Stomach smooth muscle (tissue), 2 donors: ENCODE results near the gene MAP3K10.

Experiments used
- H3K27ac ChIP-seq: one replicate; pipeline ENCODE4 v1.7.0; 2013; ENCODE audit warnings: mild to moderate bottlenecking, low read length, inconsistent platforms
- H3K27me3 ChIP-seq, 2 donors: one replicate each; pipeline ENCODE4 v1.7.0; 2013; ENCODE audit warnings: low read length in 2 of 2; ENCODE audit not compliant: insufficient read depth in 2 of 2, control insufficient read depth in 1 of 2
- H3K36me3 ChIP-seq, 2 donors: one replicate each; pipeline ENCODE4 v1.7.0; 2013; ENCODE audit warnings: low read length in 2 of 2; ENCODE audit not compliant: control insufficient read depth in 2 of 2, insufficient read depth in 2 of 2
- H3K4me1 ChIP-seq: one replicate; pipeline ENCODE4 v1.7.0; 2013; ENCODE audit warnings: low read length; ENCODE audit not compliant: control insufficient read depth, insufficient read depth
- H3K4me3 ChIP-seq, 2 donors: one replicate each; pipeline ENCODE4 v1.7.0; 2013; ENCODE audit warnings: low read length in 2 of 2
- H3K9ac ChIP-seq, 2 donors: one replicate each; pipeline ENCODE4 v1.7.0; 2013; ENCODE audit warnings: low read length in 2 of 2, mild to moderate bottlenecking in 1 of 2
- H3K9me3 ChIP-seq, 2 donors: one replicate each; pipeline ENCODE4 v1.7.0; 2013; ENCODE audit warnings: low read length in 2 of 2; ENCODE audit not compliant: control insufficient read depth in 2 of 2
- donor health status: healthy.
- donor health status: Pancreatic carcinoma.

Gene MAP3K10

GRCh38 chr19:40174092-40174491 is 17.1 kb upstream of the MAP3K10 start:
- no peaks in the 10 kb centered on the region for H3K9me3 ChIP-seq
- H3K27me3 ChIP-seq: peaks cover 0 to 2% of the 10 kb centered on the region in 2 donors
- H3K9ac ChIP-seq: no peak overlapping the region
- H3K27ac ChIP-seq: no peak overlapping the region
- H3K36me3 ChIP-seq: no peaks in the 10 kb centered on the region
- H3K4me1 ChIP-seq: no peaks in the 10 kb centered on the region
- no peak overlapping the region for H3K4me3 ChIP-seq

- no peaks in the 10 kb centered on the region for H3K9me3 ChIP-seq
- no peak overlapping the region for H3K27ac ChIP-seq
- no peaks in the 10 kb centered on the region for H3K4me1 ChIP-seq
- no peaks in the 10 kb centered on the region for H3K36me3 ChIP-seq
- no peak overlapping the region for H3K4me3 ChIP-seq
- no peak overlapping the region for H3K9ac ChIP-seq
- peaks cover 0 to 2% of the 10 kb centered on the region in 2 donors for H3K27me3 ChIP-seq
Measured at GRCh38 chr19:40175820-40176219, 15.4 kb upstream of the MAP3K10 start.

DNA sequence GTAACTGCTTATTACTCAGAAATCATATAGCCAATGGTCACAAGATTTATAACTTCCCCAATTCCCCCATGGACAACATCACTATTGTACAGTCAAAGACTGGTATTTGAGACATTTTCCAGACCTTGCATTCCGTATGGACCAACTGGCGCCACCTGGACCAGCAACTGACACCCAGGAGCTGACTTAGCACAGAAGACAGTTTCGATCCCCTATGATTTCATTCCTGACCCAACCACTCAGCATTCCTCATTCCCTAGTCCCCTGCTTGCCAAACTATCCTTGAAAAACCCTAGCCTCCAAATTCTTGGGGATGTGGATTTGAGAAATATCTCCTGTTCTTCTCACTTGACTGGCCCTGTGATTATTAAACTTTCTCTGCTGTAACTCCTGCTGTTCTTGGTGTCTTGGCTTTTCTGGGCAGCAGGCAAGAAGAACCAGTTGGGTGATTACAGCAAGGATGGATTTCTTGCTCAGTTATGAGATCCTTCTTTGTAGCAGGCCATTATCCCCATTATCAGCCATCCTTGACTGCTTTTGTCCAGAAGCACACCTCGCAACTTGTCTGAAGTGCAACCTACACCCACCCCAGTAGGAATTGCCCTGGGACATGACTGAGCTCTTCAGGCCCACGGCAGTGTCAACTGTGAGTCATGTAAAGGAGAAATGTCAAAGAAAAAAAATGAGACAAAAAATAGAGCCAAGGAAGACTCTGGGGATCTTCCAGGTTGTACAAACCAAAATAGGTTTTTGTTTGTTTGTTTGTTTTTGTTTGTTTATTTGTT is 13.7 kb upstream of the MAP3K10 start:
- Histone ChIP-seq H3K4me3 (no peak overlapping the region), H3K27me3 (peaks cover 0 to 2% of the 10 kb centered on the region in 2 donors), H3K9me3 (no peaks in the 10 kb centered on the region), H3K4me1 (no peaks in the 10 kb centered on the region), H3K36me3 (no peaks in the 10 kb centered on the region), H3K9ac (no peak overlapping the region), H3K27ac (no peak overlapping the region)

GRCh38 chr19:40178756-40179155 is 12.5 kb upstream of the MAP3K10 start:
- Histone ChIP-seq H3K9me3 (no peaks in the 10 kb centered on the region), H3K4me3 (no peak overlapping the region), H3K27ac (no peak overlapping the region), H3K9ac (no peak overlapping the region), H3K36me3 (no peaks in the 10 kb centered on the region), H3K27me3 (peaks cover 0 to 2% of the 10 kb centered on the region in 2 donors), H3K4me1 (no peaks in the 10 kb centered on the region)

- H3K36me3 ChIP-seq: no peaks in the 10 kb centered on the region
Measured at GRCh38 chr19:40184273-40184672, 7.0 kb upstream of the MAP3K10 start.

GRCh38 chr19:40191836-40192646 is 815 bp downstream of the MAP3K10 start:
- H3K9me3 ChIP-seq: no peaks in the 10 kb centered on the region
- H3K9ac ChIP-seq: peak overlapping the region; percentile 51 to 60
- H3K36me3 ChIP-seq: no peaks in the 10 kb centered on the region
- H3K4me3 ChIP-seq: peak overlapping the region; percentile 60 to 96
- H3K27ac ChIP-seq: no peak overlapping the region
- peaks cover 23% of the 10 kb centered on the region for H3K4me1 ChIP-seq
- no peaks in the 10 kb centered on the region for H3K27me3 ChIP-seq

More at GRCh38 chr19:40184273-40184672, 7.0 kb upstream of the MAP3K10 start:
- Histone ChIP-seq H3K9me3 (no peaks in the 10 kb centered on the region), H3K4me3 (no peak overlapping the region), H3K9ac (no peak overlapping the region), H3K27me3 (no peaks in the 10 kb centered on the region), H3K4me1 (no peaks in the 10 kb centered on the region), H3K27ac (no peak overlapping the region)

- Histone ChIP-seq H3K27ac (no peak overlapping the region), H3K9me3 (no peaks in the 10 kb centered on the region), H3K4me3 (peak overlapping the region; percentile 60 to 96), H3K27me3 (no peaks in the 10 kb centered on the region), H3K9ac (peak overlapping the region in 1 of 2 donors; percentile 36), H3K4me1 (peaks cover 23% of the 10 kb centered on the region), H3K36me3 (peaks cover 0 to under 1% of the 10 kb centered on the region in 2 donors)
Measured at GRCh38 chr19:40192758-40193586, 1.7 kb downstream of the MAP3K10 start.

DNA sequence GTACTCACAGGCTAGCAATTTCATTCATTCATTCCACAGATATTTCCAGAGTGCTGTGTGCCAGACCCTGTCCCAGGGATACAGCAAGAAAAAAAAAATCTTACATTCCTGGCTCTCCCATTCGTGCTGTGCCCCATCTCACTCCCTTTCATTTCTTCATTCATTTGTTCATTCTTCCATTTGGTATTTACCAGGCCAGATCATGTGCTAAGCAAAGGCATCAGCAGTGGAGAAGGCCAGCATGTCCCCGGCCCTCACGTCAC is 2.3 kb downstream of the MAP3K10 start:
- peaks cover 0 to 2% of the 10 kb centered on the region in 2 donors for H3K36me3 ChIP-seq
- H3K27me3 ChIP-seq: no peaks in the 10 kb centered on the region
- H3K9me3 ChIP-seq: no peaks in the 10 kb centered on the region
- no peak overlapping the region for H3K4me3 ChIP-seq
- no peak overlapping the region for H3K27ac ChIP-seq
- H3K4me1 ChIP-seq: peaks cover 23% of the 10 kb centered on the region
- H3K9ac ChIP-seq: no peak overlapping the region

DNA sequence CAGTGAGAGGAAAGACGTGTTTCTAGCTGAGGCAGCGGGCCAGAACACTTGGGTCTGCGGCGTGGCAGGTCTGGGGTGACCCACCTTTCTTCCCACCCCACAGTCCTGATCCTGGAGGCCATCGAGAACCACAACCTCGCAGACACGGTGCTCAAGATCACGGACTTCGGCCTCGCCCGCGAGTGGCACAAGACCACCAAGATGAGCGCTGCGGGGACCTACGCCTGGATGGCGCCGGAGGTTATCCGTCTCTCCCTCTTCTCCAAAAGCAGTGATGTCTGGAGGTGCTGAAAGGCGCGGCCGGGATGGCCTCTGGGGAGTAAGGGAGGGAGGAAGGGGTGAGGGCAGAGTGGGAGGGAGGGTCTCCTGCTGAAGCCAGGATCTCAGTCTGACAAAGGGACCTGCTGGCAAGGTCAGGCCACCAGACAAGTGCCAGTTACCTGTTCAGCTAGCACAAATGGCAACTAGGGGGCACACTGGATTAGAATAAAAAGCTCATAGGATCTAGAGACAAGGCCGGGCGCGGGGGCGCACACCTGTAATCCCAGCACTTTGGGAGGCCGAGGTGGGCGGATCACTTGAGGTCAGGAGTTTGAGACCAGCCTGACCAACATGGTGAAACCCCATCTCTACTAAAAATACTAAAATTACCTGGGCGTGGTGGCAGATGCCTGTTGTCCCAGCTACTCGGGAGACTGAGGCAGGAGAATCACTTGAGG is 7.2 kb downstream of the MAP3K10 start:
- H3K4me3 ChIP-seq: no peak overlapping the region
- no peak overlapping the region for H3K27ac ChIP-seq
- H3K36me3 ChIP-seq: peaks cover 0 to 8% of the 10 kb centered on the region in 2 donors

More for the DNA sequence above, 7.2 kb downstream of the MAP3K10 start:
- Histone ChIP-seq H3K9me3 (no peaks in the 10 kb centered on the region), H3K9ac (no peak overlapping the region), H3K27me3 (no peaks in the 10 kb centered on the region), H3K4me1 (peaks cover 3% of the 10 kb centered on the region)
